ENCODE measurements around the gene PHGDH. TPM values are rescaled to one million over a fixed set of nuclear protein-coding genes. Genes with fewer than 3 reads are reported as not detected.

PHGDH gene
- total and polyA plus RNA-seq, 2 donors (not counting 3 experiments of a cell fraction or from before 2014, with no cell fraction given) = 37.9 to 120 TPM

- intact Hi-C loops (cut with micrococcal nuclease) = no loop called here
- H3K9ac ChIP-seq (replicated peaks; ENCODE audit: extremely low read depth, insufficient read depth, low read length) = no peak overlapping the region
- H3K79me2 ChIP-seq (ENCODE audit: control insufficient read depth, insufficient read depth, low read length) = no peaks in the 10 kb centered on the region
- peaks cover 23 to 26% of the 10 kb centered on the region in 2 experiments for H3K27me3 ChIP-seq (ENCODE audit: control insufficient read depth in 2 of 2, insufficient read depth in 2 of 2, low read length in 2 of 2)
- CTCF ChIA-PET = no interaction called here
- POLR2A ChIA-PET = no interaction called here
- dilution Hi-C loops (cut with MboI; ENCODE audit: extremely low pct_ligation_motif_present, low sequenced_read_pairs) = no loop called here
- H3K36me3 ChIP-seq (ENCODE audit: control insufficient read depth in 2 of 2, extremely low read depth in 1 of 2, insufficient read depth in 2 of 2, low read length in 2 of 2) = no peaks in the 10 kb centered on the region
- no peak overlapping the region for H3K4me3 ChIP-seq (replicated peaks in 1 of 3; ENCODE audit: insufficient read depth in 1 of 3, low read depth in 1 of 3, low read length in 3 of 3)
- no peak overlapping the region for H3K4me2 ChIP-seq (ENCODE audit: insufficient read depth, low read length)
- no TSS peak for BruUV-seq (replicated peaks)
- DNase-seq (ENCODE audit: low read depth, low spot score) = no peak
- H3K9me3 ChIP-seq (replicated peaks; ENCODE audit: control insufficient read depth, insufficient read depth, low read length) = no peaks in the 10 kb centered on the region
- H4K20me1 ChIP-seq (replicated peaks; ENCODE audit: control insufficient read depth, extremely low read depth, insufficient read depth, low read length) = no peaks in the 10 kb centered on the region
- H3K4me1 ChIP-seq (ENCODE audit: control insufficient read depth, extremely low read depth, insufficient read depth, low read length) = no peaks in the 10 kb centered on the region
- H3K27ac ChIP-seq (ENCODE audit: insufficient read depth, low read depth, low read length) = no peak overlapping the region
- H3K9me1 ChIP-seq (replicated peaks; ENCODE audit: control insufficient read depth, extremely low read depth, insufficient read depth, low read length) = no peaks in the 10 kb centered on the region
- TF ChIP-seq FOS (IDR thresholded peaks at IDR 0.05; ENCODE audit: borderline replicate concordance, insufficient read depth, low read length) = no peak
- no peak for TF ChIP-seq MYC (IDR thresholded peaks at IDR 0.05; ENCODE audit: low read depth, low read length)
- TF ChIP-seq POLR2A (IDR thresholded peaks at IDR 0.05; ENCODE audit: low read depth, low read length) = no peak
- TF ChIP-seq POLR2AphosphoS5 (IDR thresholded peaks at IDR 0.05; ENCODE audit: insufficient read depth, low read depth, low read length) = no peak
- no peak for TF ChIP-seq CTCF (IDR thresholded peaks at IDR 0.05; ENCODE audit: extremely low read depth in 1 of 2, insufficient read depth in 1 of 2, low read depth in 1 of 2, low read length in 2 of 2)
- TF ChIP-seq EZH2 (IDR thresholded peaks at IDR 0.05; ENCODE audit: borderline replicate concordance, low read depth, low read length, severe bottlenecking) = no peak
- no peak for TF ChIP-seq GATA2 (IDR thresholded peaks at IDR 0.05; ENCODE audit: insufficient read depth, insufficient read length, low read depth, low read length)
- TF ChIP-seq JUN (IDR thresholded peaks at IDR 0.05; ENCODE audit: borderline replicate concordance, insufficient read depth, insufficient read length, low read depth) = no peak
- TF ChIP-seq MAX (IDR thresholded peaks at IDR 0.05; ENCODE audit: insufficient read depth, insufficient read length) = no peak
- no peak for FAIRE-seq
- H2AFZ ChIP-seq (ENCODE audit: low read depth, low read length) = no peak overlapping the region
These were observed 29.6 kb upstream of the PHGDH start for GRCh38 chr1:119682141-119682540.
